CD14-positive monocyte (primary cell): Measurements from ENCODE around the gene CDH23. TPM values are rescaled to one million over a fixed set of nuclear protein-coding genes. Genes with fewer than 3 reads are reported as not detected.

Experiments used
- DNase-seq, 3 donors: peaks; one replicate each; pipeline ENCODE4 v3.0.0-alpha.2; 2011 to 2022
- H2AFZ ChIP-seq: 2 replicates; pipeline ENCODE4 v1.6.0; 2012; ENCODE audit warnings: mild to moderate bottlenecking, low read depth, low read length, inconsistent platforms; ENCODE audit not compliant: insufficient read depth, poor library complexity, severe bottlenecking
- H3K27ac ChIP-seq, 2 donors: 1 replicate in 1 of 2; 2 replicates in 1 of 2; pipeline ENCODE4 v1.5.1; 2012 to 2013; ENCODE audit warnings: low read length in 2 of 2, control low read depth in 1 of 2, inconsistent platforms in 1 of 2, low read depth in 1 of 2, mild to moderate bottlenecking in 1 of 2
- H3K27me3 ChIP-seq, 2 donors: one replicate each; pipeline versions ENCODE4 v1.6.0 to v1.6.1; 2011 to 2013; ENCODE audit warnings: low read length in 2 of 2; ENCODE audit not compliant: control insufficient read depth in 2 of 2, insufficient read depth in 2 of 2
- H3K36me3 ChIP-seq, 2 donors: replicated peaks in 1 of 2; 1 replicate in 1 of 2; 2 replicates in 1 of 2; pipeline versions ENCODE4 v1.5.1 to v1.6.1; 2012 to 2013; ENCODE audit warnings: low read length in 2 of 2, control low read depth in 1 of 2, inconsistent platforms in 1 of 2, mild to moderate bottlenecking in 1 of 2; ENCODE audit not compliant: insufficient read depth in 2 of 2, control insufficient read depth in 1 of 2
- H3K4me1 ChIP-seq, 2 donors: 1 replicate in 1 of 2; 2 replicates in 1 of 2; pipeline versions ENCODE4 v1.5.1 to v1.6.1; 2012 to 2013; ENCODE audit warnings: low read length in 2 of 2, control low read depth in 1 of 2, inconsistent platforms in 1 of 2, mild to moderate bottlenecking in 1 of 2, moderate library complexity in 1 of 2; ENCODE audit not compliant: insufficient read depth in 2 of 2, control insufficient read depth in 1 of 2
- H3K4me2 ChIP-seq: replicated peaks from 2 replicates; pipeline ENCODE3; 2012; ENCODE audit warnings: low read length, moderate library complexity, mild to moderate bottlenecking; ENCODE audit not compliant: poor library complexity, severe bottlenecking; ENCODE audit errors: extremely low read depth
- H3K4me3 ChIP-seq, 3 experiments: fragments of 200-600 bp in 1 of 3; sonication (generic) in 1 of 3; replicated peaks in 1 of 3; 1 replicate in 2 of 3; 2 replicates in 1 of 3; pipeline ENCODE4 v1.5.1; 2011 to 2013; ENCODE audit warnings: low read length in 3 of 3, mild to moderate bottlenecking in 3 of 3, control low read depth in 2 of 3, low read depth in 2 of 3, inconsistent platforms in 1 of 3, moderate library complexity in 1 of 3
- H3K79me2 ChIP-seq: 2 replicates; pipeline ENCODE4 v1.6.0; 2012; ENCODE audit warnings: mild to moderate bottlenecking, control low read depth, inconsistent platforms, low read length, moderate library complexity; ENCODE audit not compliant: insufficient read depth
- H3K9ac ChIP-seq: 2 replicates; pipeline ENCODE4 v1.6.0; 2017; ENCODE audit warnings: low read length, mild to moderate bottlenecking; ENCODE audit not compliant: insufficient read depth, poor library complexity, severe bottlenecking
- H3K9me3 ChIP-seq, 2 donors: replicated peaks in 1 of 2; 1 replicate in 1 of 2; 2 replicates in 1 of 2; pipeline versions ENCODE4 v1.5.1 to v1.6.1; 2012 to 2013; ENCODE audit warnings: low read length in 2 of 2, control low read depth in 1 of 2; ENCODE audit not compliant: control insufficient read depth in 1 of 2, insufficient read depth in 1 of 2
- H4K20me1 ChIP-seq: 2 replicates; pipeline ENCODE4 v1.6.0; 2012; ENCODE audit warnings: mild to moderate bottlenecking, low read length, control low read depth, moderate library complexity; ENCODE audit not compliant: insufficient read depth
- H3K27ac Mint-ChIP-seq, 7 donors: one replicate each; pipeline ENCODE4 v1.8.0; 2020; ENCODE audit warnings: mild to moderate bottlenecking in 7 of 7, mixed read lengths in 7 of 7, moderate library complexity in 6 of 7, inconsistent platforms in 2 of 7
- H3K27me3 Mint-ChIP-seq, 3 donors: one replicate each; pipeline ENCODE4 v1.8.0; 2021 to 2022; ENCODE audit warnings: low read depth in 3 of 3, mild to moderate bottlenecking in 3 of 3, mixed read lengths in 3 of 3, moderate library complexity in 3 of 3, inconsistent platforms in 1 of 3
- H3K36me3 Mint-ChIP-seq, 2 donors: one replicate each; pipeline ENCODE4 v1.8.0; 2020; ENCODE audit warnings: mixed read lengths in 2 of 2, inconsistent platforms in 1 of 2, mild to moderate bottlenecking in 1 of 2
- H3K4me1 Mint-ChIP-seq: one replicate; pipeline ENCODE4 v1.8.0; 2020; ENCODE audit warnings: mild to moderate bottlenecking, mixed read lengths
- H3K4me3 Mint-ChIP-seq, 2 donors: one replicate each; pipeline ENCODE4 v1.8.0; 2020; ENCODE audit warnings: mild to moderate bottlenecking in 2 of 2, mixed read lengths in 2 of 2, moderate library complexity in 1 of 2
- H3K9me3 Mint-ChIP-seq, 7 donors: one replicate each; pipeline ENCODE4 v1.8.0; 2020 to 2022; ENCODE audit warnings: mixed read lengths in 7 of 7, mild to moderate bottlenecking in 6 of 7, moderate library complexity in 6 of 7, inconsistent platforms in 2 of 7
- WGBS: methylation state at CpG from one replicate; pipeline ENCODE4 v1.1.5; 2013; ENCODE audit warnings: missing lambda C conversion rate; ENCODE audit not compliant: insufficient coverage; 5-methylcytosine and 5-hydroxymethylcytosine counted together
- intact Hi-C, 2 donors: fragments of 100-400 bp; cut with micrococcal nuclease; formaldehyde crosslinking; loops; one replicate each; pipeline versions ENCODE4 v1.15.0 to v1.15.1; 2023
- polyA plus RNA-seq, 3 donors: library from polyadenylated mRNA; depleted of rRNA in 1 of 3; unstranded in 2 of 3; stranded (reverse) in 1 of 3; fragments of 300-500 nt in 2 of 3; fragments of >200 nt in 1 of 3; fragmentation: Illumina TruSeq in 2 of 3; gene quantifications; 1 replicate in 2 of 3; 2 replicates in 1 of 3; pipeline ENCODE4 v1.2.3, GENCODE V29; 2012 to 2021
- TF ChIP-seq, protein P1 (sequence below): fragments of 200-600 bp; IDR thresholded peaks from one replicate; pipeline ENCODE4 v1.8.0; 2022; ENCODE audit warnings: antibody characterized with exemption, mild to moderate bottlenecking

CDH23 gene
- polyA plus RNA-seq, 3 donors, result 8.2 to 36.2 (median 10.5) TPM

DNA sequence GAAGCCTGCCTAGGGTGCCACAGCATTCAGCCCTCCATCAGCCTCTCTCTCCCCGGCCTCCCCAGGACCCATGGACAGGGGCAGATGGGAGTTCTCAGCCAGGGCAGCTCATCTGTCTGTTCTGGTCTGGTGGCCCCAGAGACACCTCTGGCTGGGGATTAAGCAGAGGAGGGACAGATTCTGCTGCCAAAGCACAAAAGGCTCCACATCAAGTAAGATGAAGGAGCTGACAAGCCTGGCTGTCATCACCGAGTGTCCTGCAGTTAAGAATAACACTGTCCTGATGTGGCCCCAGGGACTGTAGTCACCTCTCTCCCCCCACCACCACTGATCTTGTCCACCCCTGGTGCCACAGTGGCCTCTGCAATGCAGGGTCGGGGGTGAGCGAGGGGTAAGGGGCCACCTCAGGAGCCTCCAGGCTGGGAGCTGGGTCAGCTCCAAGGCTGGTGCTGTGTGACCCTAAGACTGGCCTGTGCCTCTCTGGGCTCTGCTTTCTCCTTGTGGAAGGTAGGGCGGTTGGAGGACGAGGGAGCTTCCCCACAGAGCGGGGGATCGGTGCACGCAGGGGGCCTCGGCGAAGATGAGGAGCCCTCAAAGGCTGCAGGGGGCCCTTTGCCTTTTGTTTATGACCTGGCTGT, 304.1 kb downstream of the CDH23 start:
- H3K9ac ChIP-seq, result peak overlapping the region; percentile 54
- H3K27ac ChIP-seq, result peak overlapping the region; percentile 85 to 90
- peak overlapping the region; percentile 54 for H3K4me2 ChIP-seq
- no peaks in the 10 kb centered on the region for H3K9me3 ChIP-seq
- H3K79me2 ChIP-seq, result peaks cover 13% of the 10 kb centered on the region
- Mint-ChIP-seq H3K9me3 (peaks cover 0 to 2% (median 0%) of the 10 kb centered on the region in 7 donors), H3K27ac (peak overlapping the region; percentile 83 to 95 (median 91)), H3K36me3 (peaks cover 19 to 27% of the 10 kb centered on the region in 2 donors), H3K4me1 (peaks cover 74% of the 10 kb centered on the region), H3K27me3 (peaks cover 0 to 1% (median 0%) of the 10 kb centered on the region in 3 donors), H3K4me3 (peak overlapping the region in 1 of 2 donors; percentile 59)
- H3K36me3 ChIP-seq, result no peaks in the 10 kb centered on the region
- no peak for DNase-seq
- H2AFZ ChIP-seq, result peak overlapping the region; percentile 44
- no peaks in the 10 kb centered on the region for H3K27me3 ChIP-seq
- H3K4me3 ChIP-seq, result peak overlapping the region in 1 of 3 experiments; percentile 43
- TF ChIP-seq, protein P1, sequence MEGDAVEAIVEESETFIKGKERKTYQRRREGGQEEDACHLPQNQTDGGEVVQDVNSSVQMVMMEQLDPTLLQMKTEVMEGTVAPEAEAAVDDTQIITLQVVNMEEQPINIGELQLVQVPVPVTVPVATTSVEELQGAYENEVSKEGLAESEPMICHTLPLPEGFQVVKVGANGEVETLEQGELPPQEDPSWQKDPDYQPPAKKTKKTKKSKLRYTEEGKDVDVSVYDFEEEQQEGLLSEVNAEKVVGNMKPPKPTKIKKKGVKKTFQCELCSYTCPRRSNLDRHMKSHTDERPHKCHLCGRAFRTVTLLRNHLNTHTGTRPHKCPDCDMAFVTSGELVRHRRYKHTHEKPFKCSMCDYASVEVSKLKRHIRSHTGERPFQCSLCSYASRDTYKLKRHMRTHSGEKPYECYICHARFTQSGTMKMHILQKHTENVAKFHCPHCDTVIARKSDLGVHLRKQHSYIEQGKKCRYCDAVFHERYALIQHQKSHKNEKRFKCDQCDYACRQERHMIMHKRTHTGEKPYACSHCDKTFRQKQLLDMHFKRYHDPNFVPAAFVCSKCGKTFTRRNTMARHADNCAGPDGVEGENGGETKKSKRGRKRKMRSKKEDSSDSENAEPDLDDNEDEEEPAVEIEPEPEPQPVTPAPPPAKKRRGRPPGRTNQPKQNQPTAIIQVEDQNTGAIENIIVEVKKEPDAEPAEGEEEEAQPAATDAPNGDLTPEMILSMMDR, result no peak
- intact Hi-C loops, result loop anchor here in 1 of 2 donors (5.0 kb wide), 2 partner anchors 314 to 389 kb away; no protein-coding TSS in a partner anchor
- H4K20me1 ChIP-seq, result no peaks in the 10 kb centered on the region
- H3K4me1 ChIP-seq, result peaks cover 71 to 75% of the 10 kb centered on the region in 2 donors
- 89% methylated on average over 11 of the region's 11 CpGs for WGBS

DNA sequence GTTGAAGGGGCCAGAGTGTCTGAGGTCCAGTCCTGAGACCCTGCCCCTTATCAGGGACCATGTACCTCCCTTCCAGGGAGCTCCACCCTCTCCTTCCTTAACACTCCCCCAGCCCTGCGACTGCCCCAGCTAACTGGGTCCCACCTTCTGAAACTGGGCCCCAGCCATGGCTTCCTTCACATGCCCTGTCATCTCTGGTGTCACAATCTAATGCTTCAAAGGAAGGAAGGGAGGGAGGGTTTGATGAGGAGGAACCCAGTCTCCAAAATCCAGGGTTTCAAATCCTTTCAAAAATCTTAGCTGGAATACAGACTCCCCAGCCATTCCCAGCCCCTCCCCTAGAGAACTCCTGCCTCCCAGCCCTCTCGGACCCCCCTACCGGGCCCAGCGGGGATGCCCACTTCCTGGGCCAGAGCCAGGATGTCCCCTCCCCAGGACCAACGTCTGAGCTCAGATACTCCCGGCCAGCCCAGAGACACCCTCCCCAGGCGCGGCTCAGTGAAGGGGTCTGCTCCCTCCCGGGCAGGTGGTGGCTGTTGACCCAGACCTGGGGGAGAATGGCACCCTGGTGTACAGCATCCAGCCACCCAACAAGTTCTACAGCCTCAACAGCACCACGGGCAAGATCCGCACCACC, 304.9 kb downstream of the CDH23 start:
- Histone ChIP-seq H3K27me3 (no peaks in the 10 kb centered on the region), H3K9ac (peak overlapping the region; percentile 54), H3K36me3 (no peaks in the 10 kb centered on the region), H3K4me3 (peak overlapping the region in 1 of 3 experiments; percentile 43), H2AFZ (peak overlapping the region; percentile 44), H4K20me1 (no peaks in the 10 kb centered on the region), H3K27ac (peak overlapping the region; percentile 85 to 90), H3K4me2 (peak overlapping the region; percentile 54), H3K4me1 (peaks cover 63 to 68% of the 10 kb centered on the region in 2 donors), H3K79me2 (peaks cover 6% of the 10 kb centered on the region), H3K9me3 (no peaks in the 10 kb centered on the region)
- H3K27me3 Mint-ChIP-seq, result peaks cover 0 to 1% (median 0%) of the 10 kb centered on the region in 3 donors
- DNase-seq, result peak; percentile 57 to 68 (median 65)
- H3K9me3 Mint-ChIP-seq, result peaks cover 0 to 2% (median 0%) of the 10 kb centered on the region in 7 donors
- peaks cover 19 to 23% of the 10 kb centered on the region in 2 donors for H3K36me3 Mint-ChIP-seq
- H3K4me3 Mint-ChIP-seq, result peak overlapping the region in 1 of 2 donors; percentile 26
- intact Hi-C loops, result loop anchor here in 1 of 2 donors (5.0 kb wide), 2 partner anchors 314 to 389 kb away; no protein-coding TSS in a partner anchor
- TF ChIP-seq, protein P1, result no peak
- H3K27ac Mint-ChIP-seq, result peak overlapping the region; percentile 83 to 95 (median 91)
- 64% methylated on average over 7 of the region's 11 CpGs for WGBS
- peaks cover 66% of the 10 kb centered on the region for H3K4me1 Mint-ChIP-seq
